Measurements from ENCODE around the gene DOK1.
A peak's percentile ranks its signal among the peaks of the same experiment; 100 is the strongest.

DOK1 gene

DNA sequence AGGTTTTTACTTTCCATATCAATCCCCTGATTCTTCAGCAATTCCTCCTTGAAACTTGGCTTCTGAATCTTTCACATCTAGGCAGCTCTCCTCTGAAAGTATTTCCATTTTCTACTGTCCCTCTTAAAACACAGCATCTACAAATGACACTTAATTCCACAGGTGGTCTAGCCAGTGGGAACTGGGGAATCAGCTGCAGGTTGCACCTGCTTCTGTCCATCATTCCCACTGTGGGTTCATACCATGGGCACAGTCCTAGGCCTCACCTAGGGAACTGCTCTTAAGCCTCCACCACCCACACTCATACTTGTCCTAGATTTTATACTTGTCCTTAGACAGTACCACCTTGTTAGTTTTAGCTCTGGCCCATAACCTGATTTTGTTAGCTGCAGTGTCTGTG is 3.0 kb upstream of the DOK1 start:
- Histone ChIP-seq H3K9me3 (ENCODE audit: control insufficient read depth, low read length) (no peaks in the 10 kb centered on the region), H3K4me3 (ENCODE audit: extremely low read depth, insufficient read depth, low read length, poor library complexity, severe bottlenecking) (no peak overlapping the region), H3K27ac (ENCODE audit: low read depth, low read length, severe bottlenecking) (no peak overlapping the region), H3K4me1 (ENCODE audit: control insufficient read depth, insufficient read depth, low read length, poor library complexity, severe bottlenecking) (peaks cover 15% of the 10 kb centered on the region), H3K36me3 (ENCODE audit: control insufficient read depth, insufficient read depth, low read length) (peaks cover 33% of the 10 kb centered on the region)

DNA sequence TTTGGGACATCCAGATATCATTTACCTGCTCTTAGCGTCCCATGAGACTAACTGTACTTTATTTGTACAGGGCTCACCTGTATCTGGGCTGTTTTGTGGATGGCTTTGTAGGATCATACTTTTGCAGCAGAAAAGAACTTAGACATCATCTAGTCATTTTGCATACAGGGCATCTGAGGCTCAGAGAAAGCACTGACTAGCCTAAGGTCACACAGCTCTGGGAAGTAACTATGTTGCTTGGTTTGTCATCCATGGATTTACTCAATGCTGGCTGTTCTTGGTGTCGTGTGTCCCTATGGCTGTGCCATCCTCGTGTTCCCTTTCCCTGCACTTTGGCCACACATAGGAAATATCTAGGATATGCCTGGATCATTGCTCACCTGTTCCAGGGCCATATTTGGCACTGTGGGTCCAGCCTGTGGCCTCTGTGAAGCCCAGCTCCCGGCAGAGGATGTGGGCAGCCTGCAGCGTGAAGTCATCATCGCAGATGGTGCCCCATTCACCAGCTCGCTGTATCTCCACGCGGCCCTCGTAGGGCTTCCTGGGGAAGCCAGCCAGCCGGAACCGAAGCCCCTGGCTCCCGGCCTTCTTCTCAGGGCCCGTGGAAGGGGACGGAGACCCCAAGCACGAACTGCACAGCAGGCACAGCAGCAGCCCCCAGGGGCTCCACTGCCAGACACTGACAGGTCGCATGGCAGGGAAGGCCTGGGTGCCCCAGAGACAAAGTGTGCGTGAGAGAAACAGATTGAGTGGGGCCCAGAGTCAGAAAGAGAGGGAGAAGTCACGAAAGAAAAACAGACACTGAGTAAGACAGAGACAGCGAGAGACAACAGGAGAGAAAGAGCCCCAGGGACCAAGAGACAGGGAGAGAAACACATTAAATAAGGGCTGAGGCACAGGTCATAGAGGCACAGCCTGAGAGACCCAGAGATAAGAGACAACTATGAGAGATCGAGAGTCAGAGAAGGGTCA is 2.3 kb upstream of the DOK1 start:
- Histone ChIP-seq H3K9me3 (ENCODE audit: control insufficient read depth, low read length) (no peaks in the 10 kb centered on the region), H3K4me1 (ENCODE audit: control insufficient read depth, insufficient read depth, low read length, poor library complexity, severe bottlenecking) (peaks cover 15% of the 10 kb centered on the region), H3K4me3 (ENCODE audit: extremely low read depth, insufficient read depth, low read length, poor library complexity, severe bottlenecking) (no peak overlapping the region), H3K27ac (ENCODE audit: low read depth, low read length, severe bottlenecking) (no peak overlapping the region), H3K36me3 (ENCODE audit: control insufficient read depth, insufficient read depth, low read length) (peaks cover 37% of the 10 kb centered on the region)
- 92% methylated on average over 21 of the region's 21 CpGs for WGBS, 2 experiments (ENCODE audit: insufficient coverage in 2 of 2)

DNA sequence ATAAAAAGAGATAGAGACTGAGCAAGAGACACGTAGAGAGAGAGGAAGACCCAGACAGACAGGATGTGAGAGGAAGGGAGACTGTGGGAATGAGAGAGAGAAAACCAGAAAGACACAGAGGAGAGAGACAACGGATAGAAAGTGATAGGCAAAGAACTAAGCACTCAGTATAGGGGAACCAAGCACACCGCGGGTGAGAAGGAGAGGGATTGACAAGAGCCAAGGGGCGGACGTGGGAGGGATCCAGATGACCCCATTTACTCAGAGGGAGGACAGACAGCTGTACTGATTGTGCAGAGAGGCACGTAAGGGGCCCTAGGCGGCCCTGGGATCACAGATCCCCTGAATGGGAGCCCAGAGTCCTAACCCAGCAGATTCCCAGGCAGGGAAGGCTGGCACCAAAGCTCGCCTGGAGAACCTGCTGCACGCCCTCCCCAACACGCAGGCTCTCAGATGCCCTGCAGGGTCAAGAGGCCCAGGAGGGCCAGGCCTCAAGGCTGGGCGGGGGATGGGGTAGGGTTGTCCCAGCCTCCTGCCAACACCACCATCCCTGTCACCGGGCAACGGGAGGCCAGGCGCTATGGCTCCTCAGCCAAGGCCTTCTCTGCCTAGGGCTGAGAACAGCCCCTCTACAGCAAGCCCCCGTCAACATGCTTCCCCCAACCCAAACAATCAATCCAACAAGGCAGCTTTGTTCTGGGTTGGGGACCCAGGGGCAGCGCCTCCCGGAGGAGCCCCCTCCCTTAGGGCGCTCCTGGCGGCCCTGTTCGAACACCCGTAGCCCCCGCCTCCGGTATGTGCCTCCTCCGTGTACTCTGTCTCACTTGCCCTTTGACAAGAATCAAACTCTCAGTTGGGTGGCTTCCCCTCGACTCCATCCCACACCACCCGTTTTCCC is 1.4 kb upstream of the DOK1 start:
- Histone ChIP-seq H3K27ac (ENCODE audit: low read depth, low read length, severe bottlenecking) (peak overlapping the region; percentile 98), H3K9me3 (ENCODE audit: control insufficient read depth, low read length) (no peaks in the 10 kb centered on the region), H3K4me1 (ENCODE audit: control insufficient read depth, insufficient read depth, low read length, poor library complexity, severe bottlenecking) (peaks cover 15% of the 10 kb centered on the region), H3K4me3 (ENCODE audit: extremely low read depth, insufficient read depth, low read length, poor library complexity, severe bottlenecking) (peak overlapping the region; percentile 76), H3K36me3 (ENCODE audit: control insufficient read depth, insufficient read depth, low read length) (peaks cover 35% of the 10 kb centered on the region)
- 15% methylated on average over 18 to 20 of the region's 27 CpGs for WGBS, 2 experiments (ENCODE audit: insufficient coverage in 2 of 2)

DNA sequence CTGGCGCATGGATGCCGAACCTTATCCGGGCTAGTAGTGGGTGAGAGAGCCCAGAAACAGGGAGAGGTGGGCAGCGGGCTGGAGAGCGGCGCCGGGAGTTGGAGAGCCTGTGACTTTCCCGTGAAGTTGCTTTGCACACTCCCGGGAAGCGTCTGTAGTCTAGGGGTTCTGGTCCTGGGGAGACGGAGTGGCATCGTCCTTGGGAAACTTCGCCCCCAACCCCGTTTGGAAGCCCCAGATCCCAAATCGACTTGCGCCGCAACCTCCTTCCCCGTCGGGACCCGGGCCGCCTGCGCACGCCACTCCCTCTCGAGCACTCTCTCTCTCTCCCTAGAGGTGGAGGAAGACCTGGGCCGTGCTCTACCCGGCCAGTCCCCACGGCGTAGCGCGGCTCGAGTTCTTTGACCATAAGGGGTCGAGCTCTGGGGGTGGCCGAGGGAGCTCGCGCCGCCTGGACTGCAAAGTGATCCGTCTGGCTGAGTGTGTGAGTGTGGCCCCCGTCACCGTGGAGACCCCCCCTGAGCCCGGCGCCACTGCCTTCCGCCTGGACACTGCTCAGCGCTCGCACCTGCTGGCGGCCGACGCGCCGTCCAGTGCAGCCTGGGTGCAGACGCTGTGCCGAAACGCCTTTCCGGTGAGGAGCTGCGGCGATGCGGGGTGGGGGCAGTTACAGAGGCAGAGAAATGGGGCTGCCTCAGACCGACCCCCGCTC is 456 bp downstream of the DOK1 start:
- WGBS, 2 experiments (ENCODE audit: insufficient coverage in 2 of 2): 1% methylated on average over 28 to 40 of the region's 58 CpGs
- Histone ChIP-seq H3K27ac (ENCODE audit: low read depth, low read length, severe bottlenecking) (no peak overlapping the region), H3K4me1 (ENCODE audit: control insufficient read depth, insufficient read depth, low read length, poor library complexity, severe bottlenecking) (peaks cover 10% of the 10 kb centered on the region)

DNA sequence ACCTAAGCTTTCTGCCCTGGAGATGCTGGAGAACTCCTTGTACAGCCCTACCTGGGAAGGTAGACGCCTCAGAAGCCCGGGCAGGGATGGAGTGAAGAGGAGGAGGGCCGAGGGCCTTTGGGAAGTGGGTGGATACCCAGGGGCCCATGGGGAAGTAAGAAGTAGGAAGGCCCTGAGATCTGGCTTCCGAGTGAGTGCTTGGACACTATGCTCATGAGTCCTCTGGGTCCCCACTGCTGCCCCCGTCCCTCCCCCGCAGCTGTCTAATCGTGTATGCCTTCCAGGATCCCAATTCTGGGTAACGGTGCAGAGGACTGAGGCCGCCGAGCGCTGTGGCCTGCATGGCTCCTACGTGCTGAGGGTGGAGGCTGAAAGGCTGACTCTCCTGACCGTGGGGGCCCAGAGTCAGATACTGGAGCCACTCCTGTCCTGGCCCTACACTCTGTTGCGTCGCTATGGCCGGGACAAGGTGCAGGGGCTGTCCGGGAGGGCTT is 1.1 kb downstream of the DOK1 start:
- peaks cover 24% of the 10 kb centered on the region for H3K36me3 ChIP-seq (ENCODE audit: control insufficient read depth, insufficient read depth, low read length)
- H3K4me3 ChIP-seq (ENCODE audit: extremely low read depth, insufficient read depth, low read length, poor library complexity, severe bottlenecking): peak overlapping the region; percentile 76
- no peaks in the 10 kb centered on the region for H3K9me3 ChIP-seq (ENCODE audit: control insufficient read depth, low read length)
- H3K4me1 ChIP-seq (ENCODE audit: control insufficient read depth, insufficient read depth, low read length, poor library complexity, severe bottlenecking): peaks cover 10% of the 10 kb centered on the region
- no peak overlapping the region for H3K27ac ChIP-seq (ENCODE audit: low read depth, low read length, severe bottlenecking)
- WGBS, 2 experiments (ENCODE audit: insufficient coverage in 2 of 2): 63 to 71% methylated on average over 15 of the region's 17 CpGs

More for the DNA sequence above, 456 bp downstream of the DOK1 start:
- H3K36me3 ChIP-seq (ENCODE audit: control insufficient read depth, insufficient read depth, low read length): peaks cover 31% of the 10 kb centered on the region
- H3K9me3 ChIP-seq (ENCODE audit: control insufficient read depth, low read length): no peaks in the 10 kb centered on the region
- H3K4me3 ChIP-seq (ENCODE audit: extremely low read depth, insufficient read depth, low read length, poor library complexity, severe bottlenecking): peak overlapping the region; percentile 76

DNA sequence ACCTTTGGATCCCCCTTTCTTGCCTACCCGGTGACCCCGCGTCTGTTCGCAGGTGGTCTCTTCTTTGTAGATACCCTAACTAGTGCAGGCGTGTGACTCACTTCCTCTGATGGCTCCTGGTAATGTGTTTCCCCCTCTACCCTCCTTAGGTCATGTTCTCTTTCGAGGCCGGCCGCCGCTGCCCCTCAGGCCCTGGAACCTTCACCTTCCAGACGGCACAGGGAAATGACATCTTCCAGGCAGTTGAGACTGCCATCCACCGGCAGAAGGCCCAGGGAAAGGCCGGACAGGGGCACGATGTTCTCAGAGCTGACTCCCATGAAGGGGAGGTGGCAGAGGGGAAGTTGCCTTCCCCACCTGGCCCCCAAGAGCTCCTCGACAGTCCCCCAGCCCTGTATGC is 1.6 kb downstream of the DOK1 start:
- Histone ChIP-seq H3K4me3 (ENCODE audit: extremely low read depth, insufficient read depth, low read length, poor library complexity, severe bottlenecking) (no peak overlapping the region), H3K9me3 (ENCODE audit: control insufficient read depth, low read length) (no peaks in the 10 kb centered on the region), H3K36me3 (ENCODE audit: control insufficient read depth, insufficient read depth, low read length) (peaks cover 21% of the 10 kb centered on the region), H3K27ac (ENCODE audit: low read depth, low read length, severe bottlenecking) (no peak overlapping the region), H3K4me1 (ENCODE audit: control insufficient read depth, insufficient read depth, low read length, poor library complexity, severe bottlenecking) (peaks cover 10% of the 10 kb centered on the region)
- WGBS, 2 experiments (ENCODE audit: insufficient coverage in 2 of 2): 81 to 87% methylated on average over 10 to 14 of the region's 14 CpGs

DNA sequence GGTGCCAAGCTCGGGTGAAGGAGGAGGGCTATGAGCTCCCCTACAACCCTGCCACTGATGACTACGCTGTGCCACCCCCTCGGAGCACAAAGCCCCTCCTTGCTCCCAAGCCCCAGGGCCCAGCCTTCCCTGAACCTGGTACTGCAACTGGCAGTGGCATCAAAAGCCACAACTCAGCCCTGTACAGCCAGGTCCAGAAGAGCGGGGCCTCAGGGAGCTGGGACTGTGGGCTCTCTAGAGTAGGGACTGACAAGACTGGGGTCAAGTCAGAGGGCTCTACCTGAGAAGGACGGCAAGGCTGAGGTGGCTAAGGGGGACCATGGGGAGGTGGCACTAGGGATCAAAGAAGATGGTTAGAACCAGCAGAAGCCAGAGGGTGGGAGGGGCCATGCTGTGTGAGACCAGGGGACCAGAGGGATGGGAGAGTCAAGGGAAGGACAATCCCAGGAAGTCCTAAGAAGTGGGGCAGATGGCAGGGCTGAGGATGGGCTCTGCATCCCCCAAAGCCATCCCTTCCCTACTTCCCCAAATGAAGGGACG is 2.4 kb downstream of the DOK1 start:
- Histone ChIP-seq H3K27ac (ENCODE audit: low read depth, low read length, severe bottlenecking) (no peak overlapping the region), H3K4me3 (ENCODE audit: extremely low read depth, insufficient read depth, low read length, poor library complexity, severe bottlenecking) (no peak overlapping the region), H3K9me3 (ENCODE audit: control insufficient read depth, low read length) (no peaks in the 10 kb centered on the region), H3K36me3 (ENCODE audit: control insufficient read depth, insufficient read depth, low read length) (peaks cover 13% of the 10 kb centered on the region), H3K4me1 (ENCODE audit: control insufficient read depth, insufficient read depth, low read length, poor library complexity, severe bottlenecking) (peaks cover 10% of the 10 kb centered on the region)
- WGBS, 2 experiments (ENCODE audit: insufficient coverage in 2 of 2): 95 to 100% methylated on average over 2 to 5 of the region's 6 CpGs

DNA sequence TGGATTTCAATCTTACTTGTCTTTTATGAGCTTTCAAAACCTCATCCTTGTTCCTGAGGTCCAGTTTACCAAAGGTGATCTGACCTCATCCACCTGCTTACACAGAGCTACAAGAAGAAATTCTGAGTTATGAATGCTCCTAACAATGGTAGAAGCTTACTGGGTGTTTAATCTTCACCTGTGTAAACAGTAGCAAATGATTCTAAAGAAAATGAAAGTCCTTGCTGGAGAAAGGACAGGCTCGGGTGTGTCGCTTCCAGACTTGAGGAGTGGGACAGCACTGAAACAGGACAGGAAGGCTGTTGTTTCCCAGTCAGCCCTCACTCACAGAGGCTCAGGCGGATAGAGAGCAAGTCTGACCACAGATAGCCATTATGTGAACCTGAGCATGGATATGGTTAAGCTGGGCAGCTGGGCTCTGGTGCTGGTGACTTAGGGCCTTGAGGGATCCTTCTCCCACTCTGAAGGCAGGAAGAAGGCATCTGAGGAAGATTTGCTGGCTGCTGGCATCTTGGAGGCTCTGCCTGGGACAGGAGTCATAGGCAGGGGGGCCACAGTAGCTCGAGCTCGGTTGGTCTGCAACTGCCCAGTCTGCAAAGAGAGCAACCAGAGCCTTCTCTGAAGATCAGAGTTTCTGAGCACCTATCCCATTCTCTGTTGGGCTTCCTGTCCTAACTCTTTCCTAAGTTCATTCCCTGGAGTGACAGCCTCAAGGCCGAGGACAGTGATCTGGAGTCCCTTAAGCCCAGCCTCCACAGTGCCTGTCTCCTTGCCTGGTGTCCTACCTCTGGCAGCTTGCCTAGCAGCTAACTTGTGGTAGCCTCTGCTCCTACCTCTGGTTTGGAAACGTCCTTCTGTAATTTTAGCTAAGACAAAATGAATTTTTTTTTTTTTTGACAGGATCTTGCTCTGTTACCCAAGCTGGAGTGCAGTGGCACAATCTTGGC is 4.0 kb downstream of the DOK1 start:
- Histone ChIP-seq H3K4me1 (ENCODE audit: control insufficient read depth, insufficient read depth, low read length, poor library complexity, severe bottlenecking) (peaks cover 10% of the 10 kb centered on the region), H3K27ac (ENCODE audit: low read depth, low read length, severe bottlenecking) (no peak overlapping the region), H3K36me3 (ENCODE audit: control insufficient read depth, insufficient read depth, low read length) (peaks cover 9% of the 10 kb centered on the region), H3K4me3 (ENCODE audit: extremely low read depth, insufficient read depth, low read length, poor library complexity, severe bottlenecking) (no peak overlapping the region), H3K9me3 (ENCODE audit: control insufficient read depth, low read length) (no peaks in the 10 kb centered on the region)
- WGBS, 2 experiments (ENCODE audit: insufficient coverage in 2 of 2): 88 to 91% methylated on average over 5 to 7 of the region's 7 CpGs

DNA sequence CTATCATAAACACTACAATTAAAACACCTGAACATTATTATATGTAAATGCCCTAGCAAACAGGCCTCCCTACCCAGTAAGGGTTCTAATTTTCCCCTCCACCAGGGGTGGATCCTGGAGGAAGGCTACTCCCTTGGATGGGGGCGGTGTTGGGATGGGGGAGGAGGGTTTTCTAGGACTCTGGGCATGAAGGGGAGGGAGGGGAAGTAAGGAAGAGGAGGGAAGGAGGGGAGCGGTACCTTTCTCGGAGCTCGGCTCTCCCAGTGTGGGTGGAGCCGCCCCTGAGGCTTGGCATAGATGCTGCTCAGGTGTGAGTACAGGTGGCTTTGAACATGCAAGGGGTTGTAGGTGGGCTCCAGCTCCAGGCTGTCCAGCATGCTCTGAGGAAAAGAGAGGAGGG is 5.4 kb downstream of the DOK1 start:
- Histone ChIP-seq H3K36me3 (ENCODE audit: control insufficient read depth, insufficient read depth, low read length) (peaks cover 9% of the 10 kb centered on the region), H3K9me3 (ENCODE audit: control insufficient read depth, low read length) (no peaks in the 10 kb centered on the region), H3K4me3 (ENCODE audit: extremely low read depth, insufficient read depth, low read length, poor library complexity, severe bottlenecking) (no peak overlapping the region), H3K4me1 (ENCODE audit: control insufficient read depth, insufficient read depth, low read length, poor library complexity, severe bottlenecking) (peaks cover 10% of the 10 kb centered on the region), H3K27ac (ENCODE audit: low read depth, low read length, severe bottlenecking) (no peak overlapping the region)
- 49% methylated on average over 2 of the region's 5 CpGs; no CpG with 5 or more reads in 1 of the 2 experiments for WGBS, 2 experiments (ENCODE audit: insufficient coverage in 2 of 2)
